Kidney epithelial cell (primary cell): ENCODE results near the gene WNT11. TPM values are rescaled to one million over a fixed set of nuclear protein-coding genes. Genes with fewer than 3 reads are reported as not detected.

ENCODE experiments used
- DNase-seq: peaks from one replicate; pipeline ENCODE4 v3.0.0-alpha.2; 2010; ENCODE audit warnings: low read depth
- H3K27me3 ChIP-seq: 2 replicates; pipeline ENCODE4 v1.6.0; 2011; ENCODE audit warnings: low read length; ENCODE audit not compliant: control insufficient read depth, insufficient read depth
- H3K36me3 ChIP-seq: 2 replicates; pipeline ENCODE4 v1.5.1; 2011; ENCODE audit warnings: low read length; ENCODE audit not compliant: control insufficient read depth, insufficient read depth
- H3K4me3 ChIP-seq: 2 replicates; pipeline ENCODE4 v1.5.1; 2011; ENCODE audit warnings: low read depth, mild to moderate bottlenecking, control low read depth, low read length
- total RNA-seq: library from RNA; depleted of rRNA; stranded (reverse); fragments of >200 nt; gene quantifications from 2 replicates; pipeline ENCODE4 v1.2.3, GENCODE V29; 2015
- TF ChIP-seq, protein P1 (sequence below): IDR thresholded peaks from 2 replicates; pipeline ENCODE4 v1.5.1; 2011; ENCODE audit warnings: mild to moderate bottlenecking, moderate library complexity, low read length, control low read depth, inconsistent platforms; ENCODE audit not compliant: insufficient read depth, poor library complexity, severe bottlenecking

WNT11 gene
- total RNA-seq, 1 donor from 2014 or later = 0.21 TPM

DNA sequence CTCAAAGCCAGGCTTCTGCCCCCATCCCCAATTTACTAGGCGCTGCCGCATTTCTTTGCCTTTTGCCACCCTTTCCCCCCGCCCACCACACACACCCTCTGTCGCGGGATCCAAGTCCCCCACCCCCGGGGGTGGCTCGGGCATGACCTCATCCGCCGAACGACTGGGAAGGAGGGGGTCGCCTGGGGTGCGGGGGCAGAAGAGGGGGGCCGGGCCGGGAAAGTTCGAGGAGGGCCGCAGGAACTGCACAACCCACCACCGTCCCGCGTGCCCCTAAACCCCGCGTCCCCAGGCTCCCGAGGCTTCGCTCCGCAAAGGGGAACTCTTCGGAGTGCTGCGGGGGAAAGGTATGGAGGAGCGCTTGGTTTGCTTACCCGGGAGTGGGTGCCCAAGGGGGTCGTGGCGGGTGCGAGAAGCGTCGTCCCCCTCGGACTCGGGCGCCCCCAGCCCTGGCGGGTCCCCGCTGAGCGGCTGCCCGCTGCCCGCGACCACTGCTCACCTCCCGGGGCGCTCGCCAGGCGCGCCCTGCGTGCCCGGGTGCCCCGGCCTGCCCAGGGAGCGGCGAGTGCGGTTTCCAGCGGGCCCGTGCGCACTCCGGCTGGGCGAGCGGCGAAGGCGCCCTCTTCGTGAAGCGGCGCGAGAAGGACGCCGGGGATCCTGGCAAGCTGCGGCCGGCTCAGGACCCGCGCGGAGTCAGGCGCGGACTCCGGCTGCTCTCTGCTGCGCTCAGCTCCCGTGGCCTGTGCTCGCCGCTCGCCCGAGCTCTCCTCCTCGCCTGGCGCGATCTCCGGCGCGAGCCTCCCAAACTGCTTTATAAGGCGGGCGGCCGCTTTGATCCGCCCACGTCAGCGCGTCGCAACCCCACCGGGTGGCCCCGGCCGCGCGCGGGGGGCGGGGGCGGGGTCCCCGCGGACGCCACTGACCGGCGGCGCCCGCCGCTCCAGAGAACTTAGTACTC is 4.0 kb upstream of the WNT11 start:
- TF ChIP-seq, protein P1, sequence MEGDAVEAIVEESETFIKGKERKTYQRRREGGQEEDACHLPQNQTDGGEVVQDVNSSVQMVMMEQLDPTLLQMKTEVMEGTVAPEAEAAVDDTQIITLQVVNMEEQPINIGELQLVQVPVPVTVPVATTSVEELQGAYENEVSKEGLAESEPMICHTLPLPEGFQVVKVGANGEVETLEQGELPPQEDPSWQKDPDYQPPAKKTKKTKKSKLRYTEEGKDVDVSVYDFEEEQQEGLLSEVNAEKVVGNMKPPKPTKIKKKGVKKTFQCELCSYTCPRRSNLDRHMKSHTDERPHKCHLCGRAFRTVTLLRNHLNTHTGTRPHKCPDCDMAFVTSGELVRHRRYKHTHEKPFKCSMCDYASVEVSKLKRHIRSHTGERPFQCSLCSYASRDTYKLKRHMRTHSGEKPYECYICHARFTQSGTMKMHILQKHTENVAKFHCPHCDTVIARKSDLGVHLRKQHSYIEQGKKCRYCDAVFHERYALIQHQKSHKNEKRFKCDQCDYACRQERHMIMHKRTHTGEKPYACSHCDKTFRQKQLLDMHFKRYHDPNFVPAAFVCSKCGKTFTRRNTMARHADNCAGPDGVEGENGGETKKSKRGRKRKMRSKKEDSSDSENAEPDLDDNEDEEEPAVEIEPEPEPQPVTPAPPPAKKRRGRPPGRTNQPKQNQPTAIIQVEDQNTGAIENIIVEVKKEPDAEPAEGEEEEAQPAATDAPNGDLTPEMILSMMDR = no peak
- Histone ChIP-seq H3K36me3 (no peaks in the 10 kb centered on the region), H3K4me3 (peak overlapping the region; percentile 19), H3K27me3 (peaks cover 80% of the 10 kb centered on the region)
- DNase-seq = no peak

DNA sequence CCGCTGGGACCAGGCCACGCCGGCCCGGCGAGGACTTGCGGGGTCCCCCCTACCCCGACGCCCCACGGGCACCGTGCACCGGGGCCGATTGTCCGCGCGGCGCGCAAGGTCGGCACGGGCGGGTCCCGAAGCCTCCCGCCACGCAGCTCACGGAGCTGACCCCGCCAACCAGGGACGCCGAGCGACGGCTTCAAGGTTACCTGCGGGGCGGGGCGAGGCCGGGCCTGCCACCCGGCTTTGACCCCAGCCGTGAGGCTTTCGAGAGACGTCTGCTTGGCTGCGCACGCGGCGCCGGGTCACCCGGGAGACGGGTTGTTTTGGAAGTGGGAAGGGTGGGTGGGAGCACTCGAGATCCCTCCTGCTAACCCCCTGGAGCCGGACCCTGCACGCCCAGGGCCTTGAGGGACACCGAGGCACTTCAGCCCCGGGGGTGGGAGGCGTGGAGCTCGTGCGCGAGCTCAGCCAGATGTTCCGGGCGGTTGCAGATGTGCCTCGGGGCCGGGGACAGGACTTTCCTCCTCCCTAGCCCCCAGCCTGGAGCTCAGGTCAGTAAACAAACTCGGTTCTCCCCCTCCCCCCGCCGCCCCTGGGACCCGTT is 3.2 kb upstream of the WNT11 start:
- Histone ChIP-seq H3K27me3 (peaks cover 87% of the 10 kb centered on the region), H3K36me3 (no peaks in the 10 kb centered on the region), H3K4me3 (peak overlapping the region; percentile 29)
- TF ChIP-seq, protein P1 = no peak
- DNase-seq = no peak

DNA sequence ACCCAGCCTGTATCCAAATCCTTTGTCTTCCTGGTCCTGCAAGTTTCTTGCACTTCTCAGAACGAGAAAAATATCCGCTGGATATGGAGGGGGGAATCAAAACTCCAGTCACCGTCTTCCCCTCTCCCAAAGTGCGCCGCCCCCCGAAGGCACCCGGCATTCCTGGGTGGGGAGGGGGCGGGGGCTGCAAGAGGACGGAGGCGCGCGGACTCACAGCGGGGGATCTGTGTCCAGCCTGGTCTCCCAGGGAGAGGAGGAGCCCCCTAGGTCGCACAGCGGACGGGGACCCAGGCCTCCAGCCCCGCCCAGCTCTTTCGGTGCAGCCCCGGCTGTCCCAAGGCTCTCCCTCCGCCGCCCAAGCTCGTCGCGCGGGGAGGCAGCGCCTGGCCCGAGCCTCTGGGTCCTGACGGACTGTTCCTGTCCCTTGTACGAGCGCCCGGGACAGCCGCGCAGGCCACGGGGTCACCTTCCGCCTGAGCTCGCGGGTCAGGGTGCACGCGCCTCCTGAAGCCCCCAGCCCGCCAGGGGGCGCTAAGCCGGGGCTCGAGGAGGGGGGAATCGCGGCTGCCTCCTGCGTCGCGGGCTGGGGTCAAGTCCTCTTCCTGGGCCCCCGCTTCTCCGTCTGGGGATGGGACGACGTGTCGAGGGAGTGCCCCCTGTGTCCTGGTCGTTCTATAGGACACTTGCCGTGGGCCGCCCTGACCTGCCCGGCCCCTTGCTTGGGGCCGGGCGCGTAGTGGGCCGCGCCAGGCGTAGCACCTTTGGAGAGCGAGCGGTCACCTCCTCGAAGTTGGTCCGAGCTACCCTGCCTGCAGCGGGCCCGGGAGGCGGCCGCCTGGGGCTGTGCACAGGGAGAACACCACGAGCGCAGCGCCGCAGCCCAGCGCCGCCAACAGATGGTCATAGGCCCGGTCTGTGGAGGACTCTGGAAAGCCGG is 2.4 kb upstream of the WNT11 start:
- peak overlapping the region; percentile 29 for H3K4me3 ChIP-seq
- no peak for DNase-seq
- peaks cover 90% of the 10 kb centered on the region for H3K27me3 ChIP-seq
- no peaks in the 10 kb centered on the region for H3K36me3 ChIP-seq
- TF ChIP-seq, protein P1 = peak; percentile 81

DNA sequence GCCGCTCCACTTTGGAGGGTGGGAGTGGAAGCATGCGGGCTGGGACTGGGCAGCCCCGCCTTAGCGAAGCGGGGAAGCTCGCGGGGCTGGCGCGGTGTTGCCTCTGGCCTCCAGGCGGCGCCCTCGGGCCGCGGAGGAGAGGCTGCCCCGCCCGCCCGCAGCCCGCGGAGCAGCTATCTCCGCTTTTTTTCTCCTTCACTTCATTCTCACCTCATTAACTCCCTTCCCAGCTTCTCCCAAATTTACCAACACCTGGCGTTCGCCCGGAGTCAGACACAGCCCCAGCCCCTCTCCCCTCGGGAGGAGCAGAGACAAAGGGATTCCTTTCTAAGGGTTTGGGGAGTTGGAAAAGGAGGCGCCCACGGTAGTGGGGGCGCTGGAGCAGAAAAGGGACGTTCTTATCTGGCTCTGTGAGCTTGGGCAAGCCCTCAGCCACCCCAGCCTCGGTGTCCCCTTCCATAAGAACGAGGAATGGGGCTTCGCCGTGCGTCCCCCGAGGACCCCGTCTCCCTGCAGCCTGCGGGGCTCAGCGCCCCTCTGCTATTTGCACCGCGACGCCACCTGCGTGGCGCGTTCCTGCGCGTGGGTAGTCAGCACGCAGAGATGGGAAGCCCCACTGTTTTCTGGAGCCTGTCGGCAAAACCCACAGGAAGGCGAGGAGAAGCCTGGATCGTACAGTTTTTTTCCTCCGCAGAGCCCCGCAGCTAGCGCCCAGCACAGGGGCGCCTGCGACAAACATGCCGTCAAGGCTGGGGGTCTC is 1.5 kb upstream of the WNT11 start:
- TF ChIP-seq, protein P1 = peak; percentile 70
- H3K4me3 ChIP-seq = no peak overlapping the region
- peaks cover 94% of the 10 kb centered on the region for H3K27me3 ChIP-seq
- no peaks in the 10 kb centered on the region for H3K36me3 ChIP-seq
- peak; percentile 16 for DNase-seq

- H3K4me3 ChIP-seq = no peak overlapping the region
- H3K27me3 ChIP-seq = peaks cover 84% of the 10 kb centered on the region
- H3K36me3 ChIP-seq = no peaks in the 10 kb centered on the region
- TF ChIP-seq, protein P1 = no peak
- DNase-seq = no peak
Observed at GRCh38 chr11:76206077-76206326, 300 bp downstream of the WNT11 start.
